Iris pigment epithelial cell (primary cell): ENCODE measurements around the gene ACOT8.
"Not testable (repeated sequence)": the region's sequence is repeated elsewhere in the genome, so short reads cannot be mapped to it uniquely, and the experiment has no call there.

Experiments
- DNase-seq: peaks from one replicate; pipeline ENCODE4 v3.0.0-alpha.2; 2011; ENCODE audit warnings: low read depth

Gene ACOT8

GRCh38 chr20:45857114-45857881, at the start of gene ACOT8, which contains the start of gene ZSWIM3:
Gene ACOT8 (minus strand): TSS chr20:45857392. CDS start chr20:45857315, 77 bp downstream.
Gene ZSWIM3 (plus strand): TSS chr20:45857614. CDS start chr20:45857826, 212 bp downstream.
- DNase-seq = peak; percentile 100

GRCh38 chr20:45905505-45906079, 48.4 kb upstream of the ACOT8 start:
- DNase-seq = peak; percentile 78

GRCh38 chr20:45904583-45905504, 47.7 kb upstream of the ACOT8 start:
- no peak for DNase-seq

DNA sequence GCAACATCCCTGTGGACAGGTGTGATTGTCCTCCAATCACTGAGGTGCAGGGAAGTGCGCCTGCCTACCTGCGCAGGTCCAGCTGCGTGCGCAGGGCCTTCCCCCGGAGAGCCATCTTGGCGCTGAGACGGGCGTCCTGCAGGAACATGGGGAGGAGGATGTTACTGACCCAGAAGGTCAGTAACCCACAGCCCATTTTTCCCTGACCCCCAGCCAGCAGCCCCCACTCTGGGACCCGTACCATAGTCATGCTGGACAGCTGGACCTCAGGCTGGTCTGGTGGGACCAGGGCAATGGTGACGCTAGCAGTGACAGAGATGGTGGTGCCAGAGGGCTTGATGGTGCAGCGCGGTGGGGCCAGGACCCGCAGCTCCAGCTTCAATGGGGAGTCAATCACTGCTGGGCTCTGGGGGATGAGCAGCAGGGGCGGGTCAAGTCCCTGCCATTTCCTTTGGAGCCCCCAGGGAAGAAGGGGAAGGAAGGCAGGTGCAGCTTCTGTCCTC, 45.1 kb upstream of the ACOT8 start:
- DNase-seq = no peak

- DNase-seq = not testable (repeated sequence)
These were observed 44.1 kb upstream of the ACOT8 start for GRCh38 chr20:45901332-45901731.

- DNase-seq = no peak
These were observed 42.0 kb upstream of the ACOT8 start for GRCh38 chr20:45899046-45899835.

- DNase-seq = no peak
These were observed 41.1 kb upstream of the ACOT8 start for GRCh38 chr20:45898285-45898684.

GRCh38 chr20:45897692-45898091, 40.5 kb upstream of the ACOT8 start:
- DNase-seq = no peak

DNA sequence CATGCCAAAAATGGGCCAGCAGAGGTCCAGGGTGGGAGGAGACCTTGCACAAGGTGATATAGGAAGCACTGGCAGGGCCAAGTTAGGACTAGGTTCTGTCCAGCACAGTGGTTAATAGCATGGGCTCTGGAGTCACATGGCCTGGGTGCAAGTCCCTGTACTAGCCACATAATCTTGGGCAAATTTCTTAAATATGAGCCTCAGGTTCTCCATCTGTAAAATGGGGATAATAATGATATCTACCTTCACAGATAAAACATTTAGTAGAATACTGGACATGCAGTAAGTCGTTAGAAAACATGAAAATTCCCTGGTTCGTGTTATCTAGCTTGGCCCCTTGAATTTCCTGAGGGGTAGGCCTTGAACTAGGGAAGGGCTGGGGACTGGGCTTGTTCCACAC, 40.1 kb upstream of the ACOT8 start:
- DNase-seq = no peak

DNA sequence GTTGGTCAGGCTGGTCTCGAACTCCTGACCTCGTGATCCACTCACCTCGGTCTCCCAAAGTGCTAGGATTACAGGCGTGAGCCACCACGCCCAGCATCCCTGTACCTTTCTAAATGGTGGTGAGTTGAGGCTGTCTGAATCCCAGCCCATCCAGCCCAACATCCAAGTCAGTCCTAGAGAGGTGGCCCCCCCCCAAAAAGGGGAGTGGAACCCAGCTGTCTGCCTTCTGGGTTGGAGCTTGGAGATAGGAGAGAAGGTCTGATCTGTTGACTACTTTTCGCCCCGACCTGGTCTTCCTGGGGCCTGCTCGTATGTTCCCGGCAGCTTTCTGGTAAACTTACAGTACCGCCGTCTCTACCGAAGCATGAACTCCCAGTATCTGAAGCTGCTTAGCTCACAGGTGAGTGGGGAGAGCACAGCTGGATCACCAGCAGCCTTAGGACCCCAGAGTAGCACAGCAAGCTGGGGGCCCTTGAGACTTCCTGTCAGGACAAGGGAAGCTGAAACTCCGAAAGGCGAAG, 39.5 kb upstream of the ACOT8 start:
- DNase-seq = no peak

DNA sequence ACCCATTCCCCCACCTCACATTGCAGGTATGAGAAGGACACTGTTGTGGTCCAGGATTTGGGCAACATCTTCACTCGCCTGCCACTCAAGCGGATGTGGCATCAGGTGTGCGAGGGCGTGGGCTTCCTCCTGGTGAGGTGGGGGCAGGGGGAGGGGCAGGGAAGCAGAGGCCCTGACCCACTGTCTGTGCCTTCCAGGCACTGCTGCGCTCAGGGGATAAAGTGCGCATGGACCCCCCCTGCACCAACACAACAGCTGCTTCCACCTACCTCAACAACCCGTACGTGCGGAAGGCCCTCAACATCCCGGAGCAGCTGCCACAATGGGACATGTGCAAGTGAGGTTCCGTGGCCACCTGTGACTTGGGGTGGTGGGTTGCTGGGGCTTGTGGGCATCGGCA, 37.6 kb upstream of the ACOT8 start:
- DNase-seq = no peak

GRCh38 chr20:45893831-45894230, 36.6 kb upstream of the ACOT8 start:
- DNase-seq = no peak

DNA sequence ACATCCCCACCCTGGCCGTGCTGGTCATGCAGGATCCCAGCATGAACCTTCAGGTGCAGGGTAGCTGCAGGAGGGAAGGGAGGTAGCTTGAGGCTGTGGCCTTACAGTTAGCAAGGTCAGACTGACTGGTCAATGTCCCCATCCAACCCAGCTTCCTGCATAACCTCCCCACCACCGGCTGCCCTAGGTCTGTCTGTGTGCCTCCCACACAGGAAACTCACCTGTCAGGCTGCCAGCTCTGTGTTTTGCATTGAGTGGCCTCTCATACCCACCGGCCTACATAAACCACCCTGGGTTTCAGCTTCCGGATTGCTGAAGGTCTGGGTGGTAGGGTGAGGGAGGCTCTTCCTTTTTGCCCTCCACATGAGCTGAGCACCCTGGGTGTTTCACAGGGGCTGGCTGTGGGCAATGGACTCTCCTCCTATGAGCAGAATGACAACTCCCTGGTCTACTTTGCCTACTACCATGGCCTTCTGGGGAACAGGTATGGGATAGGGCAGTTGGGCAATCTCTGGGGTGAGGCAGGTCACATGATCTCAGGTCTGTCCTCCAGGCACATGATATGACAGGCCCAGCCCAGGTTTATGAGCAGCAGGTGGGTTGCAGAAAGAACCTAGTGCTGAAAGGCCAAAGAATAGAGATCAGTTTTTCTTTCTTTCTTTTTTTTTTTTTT, 35.8 kb upstream of the ACOT8 start:
- no peak for DNase-seq

- DNase-seq = peak; percentile 29
These were observed 35.0 kb upstream of the ACOT8 start for GRCh38 chr20:45892049-45892825.

GRCh38 chr20:45890985-45891983, 34.1 kb upstream of the ACOT8 start, which contains the start of the genes CTSA and NEURL2:
Gene CTSA (plus strand): TSS chr20:45891335. CDS start chr20:45891569, 234 bp downstream.
Gene NEURL2 (minus strand): TSS chr20:45891208. CDS start chr20:45890991, 217 bp downstream.
- DNase-seq = peak; percentile 87

- peak; percentile 86 for DNase-seq
These were observed 33.1 kb upstream of the ACOT8 start for GRCh38 chr20:45890077-45890984.

DNA sequence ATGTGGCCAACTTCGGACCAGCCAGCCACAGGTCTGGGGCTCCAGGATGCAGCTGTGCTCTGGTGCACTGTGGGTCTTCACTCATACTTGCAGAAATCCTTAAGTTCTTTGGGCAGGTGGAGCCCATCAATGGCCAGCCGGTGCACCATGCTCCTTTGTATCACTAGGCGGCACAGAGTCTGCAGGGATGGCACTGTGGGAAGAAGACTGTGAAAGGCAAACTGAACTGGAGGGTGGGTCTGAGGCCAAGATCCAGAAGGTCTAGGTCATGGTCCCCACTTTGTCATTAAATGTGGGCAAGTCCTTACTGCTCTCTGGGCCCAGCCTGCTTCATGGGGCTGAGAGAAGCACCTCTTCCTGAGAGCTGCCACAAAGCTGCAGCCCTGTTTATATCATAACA, 31.5 kb upstream of the ACOT8 start:
- no peak for DNase-seq
